Lower leg skin (tissue), 4 donors: ENCODE results near the gene ZBTB33. TPM values are rescaled to one million over a fixed set of nuclear protein-coding genes. Genes with fewer than 3 reads are reported as not detected.

Experiments
- DNase-seq, 2 donors: peaks; one replicate each; pipeline ENCODE4 v3.0.0-alpha.2; 2019; ENCODE audit warnings: low spot score in 2 of 2
- H3K4me3 ChIP-seq: fragments of 200-600 bp; sonication (generic); 2 replicates; pipeline ENCODE4 v1.5.1; 2017; ENCODE audit warnings: mild to moderate bottlenecking, low read depth; ENCODE audit not compliant: poor library complexity, severe bottlenecking
- CTCF ChIP-seq, 3 donors: fragments of 450-650 bp; IDR thresholded peaks; one replicate each; pipeline ENCODE4 v1.5.1; 2016; ENCODE audit warnings: antibody characterized with exemption in 3 of 3, mild to moderate bottlenecking in 3 of 3, moderate library complexity in 2 of 3
- POLR2A ChIP-seq, 2 donors: fragments of 450-650 bp; IDR thresholded peaks; one replicate each; pipeline ENCODE4 v1.6.1; 2016 to 2017; ENCODE audit warnings: antibody characterized with exemption in 2 of 2, mild to moderate bottlenecking in 1 of 2, moderate library complexity in 1 of 2
- WGBS, 2 donors: methylation state at CpG; one replicate each; pipeline ENCODE4 v1.1.5; 2018; 5-methylcytosine and 5-hydroxymethylcytosine counted together
- intact Hi-C: fragments of 100-400 bp; cut with DNase I; formaldehyde crosslinking; loops from one replicate; pipeline ENCODE4 v1.15.0; 2023; ENCODE audit warnings: low total_unique reads
- total RNA-seq, 4 donors: library from RNA; depleted of rRNA; stranded (reverse); fragments of >200 nt; gene quantifications; one replicate each; pipeline ENCODE4 v1.1.0, GENCODE V29; 2016

Gene ZBTB33
- total RNA-seq, 4 donors from 2014 or later = 21.6 to 26.8 (median 23.8) TPM

DNA sequence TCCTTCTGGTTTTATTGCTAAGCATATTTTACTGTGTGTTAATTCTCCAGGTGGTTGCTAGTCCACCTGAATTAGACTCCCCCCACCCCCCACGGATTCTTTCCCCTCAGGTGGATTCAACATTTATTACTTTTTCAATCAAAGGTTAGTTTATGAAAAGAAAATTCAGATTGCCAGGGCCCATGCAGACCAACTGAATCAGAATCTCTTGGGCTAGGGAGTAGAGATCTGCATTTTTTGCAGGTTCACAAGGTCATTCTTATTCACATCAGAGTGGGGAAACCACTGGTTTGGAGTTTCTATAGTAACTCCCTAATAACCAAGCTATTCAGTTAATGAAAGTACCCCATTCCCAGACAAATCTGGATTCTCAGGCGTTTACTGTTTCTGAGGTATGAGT is 50.9 kb downstream of the ZBTB33 start:
- DNase-seq = no peak
- H3K4me3 ChIP-seq = no peak overlapping the region
- WGBS, 2 donors = 43 to 53% methylated on average over 2 of the region's 2 CpGs
- TF ChIP-seq CTCF (IDR thresholded peaks at IDR 0.05) (no peak), POLR2A (IDR thresholded peaks at IDR 0.05) (no peak)
- intact Hi-C loops = no loop called here

- WGBS, 2 donors = 43 to 49% methylated on average over 4 of the region's 4 CpGs
- intact Hi-C loops = no loop called here
- TF ChIP-seq POLR2A (IDR thresholded peaks at IDR 0.05) (no peak), CTCF (IDR thresholded peaks at IDR 0.05) (no peak)
- no peak overlapping the region for H3K4me3 ChIP-seq
- no peak for DNase-seq
These were observed 51.3 kb downstream of the ZBTB33 start for GRCh38 chrX:120301960-120302359.

GRCh38 chrX:120302434-120302833 is 51.8 kb downstream of the ZBTB33 start:
- intact Hi-C loops = no loop called here
- no peak for DNase-seq
- TF ChIP-seq CTCF (IDR thresholded peaks at IDR 0.05) = no peak
- no peak for TF ChIP-seq POLR2A (IDR thresholded peaks at IDR 0.05)
- no peak overlapping the region for H3K4me3 ChIP-seq
- 10 to 23% methylated on average over 4 of the region's 4 CpGs for WGBS, 2 donors

GRCh38 chrX:120304256-120304655 is 53.6 kb downstream of the ZBTB33 start:
- WGBS, 2 donors = 62 to 81% methylated on average over 8 of the region's 8 CpGs
- H3K4me3 ChIP-seq = no peak overlapping the region
- no peak for DNase-seq
- intact Hi-C loops = no loop called here
- TF ChIP-seq POLR2A (IDR thresholded peaks at IDR 0.05) (no peak), CTCF (IDR thresholded peaks at IDR 0.05) (no peak)

DNA sequence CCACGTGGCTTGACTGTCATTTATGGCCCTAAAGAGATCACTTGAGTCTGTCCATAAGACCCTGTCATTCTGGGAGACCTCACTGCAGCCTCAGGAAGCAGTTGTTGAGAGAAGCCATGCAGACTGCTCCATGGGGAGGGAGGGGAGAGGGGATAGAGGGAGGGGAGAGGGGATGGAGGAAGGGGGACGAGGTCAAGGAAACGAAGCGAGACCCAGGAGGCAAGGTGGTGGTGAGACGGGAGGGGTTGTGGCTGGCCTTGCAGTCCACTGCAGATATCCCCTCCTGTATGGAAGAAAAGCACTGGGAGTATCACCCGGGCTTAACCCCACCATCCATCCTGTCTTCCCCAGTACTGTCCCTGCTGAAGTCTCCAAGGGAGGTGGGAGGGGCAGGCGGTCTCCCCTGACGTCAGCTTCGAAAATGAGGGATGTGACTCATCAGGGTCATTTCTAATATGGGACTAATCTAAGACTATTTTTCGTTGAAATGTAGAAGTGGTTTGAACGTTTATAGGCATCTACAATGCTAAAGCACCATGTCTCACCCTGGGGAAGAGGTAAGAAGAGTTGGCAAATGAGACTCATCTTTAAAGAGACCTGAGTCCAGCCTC is 55.0 kb downstream of the ZBTB33 start:
- TF ChIP-seq CTCF (IDR thresholded peaks at IDR 0.05) (no peak), POLR2A (IDR thresholded peaks at IDR 0.05) (no peak)
- intact Hi-C loops = no loop called here
- no peak for DNase-seq
- H3K4me3 ChIP-seq = no peak overlapping the region
- 49 to 72% methylated on average over 10 to 11 of the region's 11 CpGs for WGBS, 2 donors

- H3K4me3 ChIP-seq = no peak overlapping the region
- TF ChIP-seq CTCF (IDR thresholded peaks at IDR 0.05) (no peak), POLR2A (IDR thresholded peaks at IDR 0.05) (no peak)
- intact Hi-C loops = no loop called here
- DNase-seq = no peak
- WGBS, 2 donors = 65 to 71% methylated on average over 2 of the region's 2 CpGs
These were observed 56.0 kb downstream of the ZBTB33 start for GRCh38 chrX:120306630-120307029.
